GM18498 (cell line): Measurements from ENCODE around the gene VWA8.
"Not testable (repeated sequence)": the region's sequence is repeated elsewhere in the genome, so short reads cannot be mapped to it uniquely, and the experiment has no call there.

Experiments
- ATAC-seq: cut with Tn5 transposase; IDR thresholded peaks from one replicate; pipeline ENCODE4 v1.9.1; 2021; ENCODE audit warnings: mild to moderate bottlenecking, moderate library complexity; ENCODE audit not compliant: unreplicated experiment

Gene VWA8

GRCh38 chr13:41599619-41600018 is 361.3 kb downstream of the VWA8 start:
- ATAC-seq: no peak

GRCh38 chr13:41597348-41598041 is 363.4 kb downstream of the VWA8 start:
- ATAC-seq: no peak

- ATAC-seq: no peak
Observed at GRCh38 chr13:41596190-41596589, 364.7 kb downstream of the VWA8 start.

- no peak for ATAC-seq
Observed at GRCh38 chr13:41595298-41595697, 365.6 kb downstream of the VWA8 start.

GRCh38 chr13:41590643-41591042 is 370.3 kb downstream of the VWA8 start:
- no peak for ATAC-seq

- ATAC-seq: no peak
Observed at GRCh38 chr13:41590122-41590521, 370.8 kb downstream of the VWA8 start.

- no peak for ATAC-seq
Observed at GRCh38 chr13:41589434-41589833, 371.5 kb downstream of the VWA8 start.

GRCh38 chr13:41588899-41589298 is 372.0 kb downstream of the VWA8 start:
- no peak for ATAC-seq

- no peak for ATAC-seq
Observed at GRCh38 chr13:41588448-41588847, 372.5 kb downstream of the VWA8 start.

- no peak for ATAC-seq
Observed at GRCh38 chr13:41587490-41587889, 373.4 kb downstream of the VWA8 start.

- no peak for ATAC-seq
Observed at GRCh38 chr13:41586216-41586615, 374.7 kb downstream of the VWA8 start.

- ATAC-seq: no peak
Observed at GRCh38 chr13:41582027-41582463, 378.9 kb downstream of the VWA8 start.

- no peak for ATAC-seq
Observed at GRCh38 chr13:41580345-41580744, 380.6 kb downstream of the VWA8 start.

GRCh38 chr13:41579881-41580280 is 381.0 kb downstream of the VWA8 start:
- ATAC-seq: no peak

GRCh38 chr13:41579168-41579567 is 381.7 kb downstream of the VWA8 start:
- ATAC-seq: no peak

GRCh38 chr13:41578371-41578770 is 382.5 kb downstream of the VWA8 start:
- ATAC-seq: no peak

GRCh38 chr13:41577436-41577835 is 383.5 kb downstream of the VWA8 start:
- ATAC-seq: no peak

- not testable (repeated sequence) for ATAC-seq
Observed at GRCh38 chr13:41573640-41574039, 387.3 kb downstream of the VWA8 start.

- not testable (repeated sequence) for ATAC-seq
Observed at GRCh38 chr13:41571817-41572340, 389.0 kb downstream of the VWA8 start.

GRCh38 chr13:41568972-41569351 is 391.9 kb downstream of the VWA8 start:
- ATAC-seq: no peak

- no peak for ATAC-seq
Observed at GRCh38 chr13:41568143-41568971, 392.6 kb downstream of the VWA8 start.

GRCh38 chr13:41567363-41567762 is 393.5 kb downstream of the VWA8 start:
- no peak for ATAC-seq
